Measurements from ENCODE around the gene CAST. TPM values are rescaled to one million over a fixed set of nuclear protein-coding genes. Genes with fewer than 3 reads are reported as not detected.

CAST gene
- total RNA-seq, 1 donor from 2014 or later: 199 TPM

GRCh38 chr5:96669909-96670308 is 7.7 kb downstream of the CAST start:
- DNase-seq (ENCODE audit: extremely low read depth, low read depth, low spot score): no peak

DNA sequence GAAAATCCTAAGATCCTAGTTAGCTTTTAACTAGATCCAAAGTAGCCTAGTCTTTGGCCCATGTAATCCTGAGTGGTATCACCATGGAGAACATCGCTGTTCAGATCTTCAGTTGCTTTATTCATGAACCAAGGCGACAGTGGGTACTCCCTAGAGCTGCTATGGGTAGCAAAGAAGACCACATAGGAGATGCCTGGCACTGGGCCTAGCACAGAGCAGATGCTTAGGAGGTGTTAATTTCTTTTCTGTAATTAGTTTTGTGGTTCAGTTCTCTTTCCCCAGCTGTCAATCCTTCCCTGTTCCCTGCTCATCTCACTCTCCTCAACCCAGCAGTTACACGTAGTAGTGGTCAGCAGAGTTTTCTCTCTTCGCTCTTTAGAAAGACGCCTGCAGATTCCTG is 9.3 kb downstream of the CAST start:
- DNase-seq (ENCODE audit: extremely low read depth, low read depth, low spot score): no peak

DNA sequence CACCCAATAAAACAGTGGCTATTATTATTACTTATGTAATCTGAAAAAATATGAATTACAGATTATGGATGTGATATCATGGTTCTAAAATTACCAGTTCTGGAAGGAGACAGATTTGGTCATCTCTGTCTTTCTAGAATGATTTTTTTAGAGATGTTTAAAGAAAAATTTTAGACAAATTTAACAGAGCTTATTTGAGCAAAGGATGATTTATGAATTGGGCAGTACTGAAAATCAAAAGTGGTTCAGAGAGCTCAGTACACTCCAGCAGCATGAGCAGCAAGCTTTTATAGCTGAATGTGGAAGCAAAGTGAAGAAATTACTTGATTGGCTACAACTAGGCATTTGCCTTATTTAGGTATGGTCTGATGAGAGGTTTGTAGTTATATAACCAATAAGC is 11.0 kb downstream of the CAST start:
- no peak for DNase-seq (ENCODE audit: extremely low read depth, low read depth, low spot score)

GRCh38 chr5:96675882-96676281 is 13.7 kb downstream of the CAST start:
- DNase-seq (ENCODE audit: extremely low read depth, low read depth, low spot score): no peak

DNA sequence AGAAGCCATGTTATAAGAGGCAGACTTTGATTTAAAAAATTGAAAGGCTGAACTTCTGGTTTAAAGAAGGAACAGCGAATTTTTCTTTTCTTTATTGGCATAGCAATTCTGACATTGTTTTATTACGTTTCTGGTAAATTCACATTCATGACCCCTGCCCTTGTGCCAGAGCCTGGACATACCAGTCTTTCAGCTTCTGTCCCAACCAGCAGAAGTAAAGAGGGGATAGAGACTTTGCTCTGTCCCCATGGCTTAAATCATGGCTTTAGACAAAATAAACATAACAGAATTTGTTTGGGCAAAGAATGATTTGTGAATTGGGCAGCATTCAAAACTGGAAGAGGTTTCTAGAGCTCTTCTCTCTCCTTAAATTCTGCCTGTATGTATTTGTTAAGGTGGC is 15.3 kb downstream of the CAST start:
- DNase-seq (ENCODE audit: extremely low read depth, low read depth, low spot score): no peak

- no peak for DNase-seq (ENCODE audit: extremely low read depth, low read depth, low spot score)
Observed at GRCh38 chr5:96679293-96679692, 17.1 kb downstream of the CAST start.

DNA sequence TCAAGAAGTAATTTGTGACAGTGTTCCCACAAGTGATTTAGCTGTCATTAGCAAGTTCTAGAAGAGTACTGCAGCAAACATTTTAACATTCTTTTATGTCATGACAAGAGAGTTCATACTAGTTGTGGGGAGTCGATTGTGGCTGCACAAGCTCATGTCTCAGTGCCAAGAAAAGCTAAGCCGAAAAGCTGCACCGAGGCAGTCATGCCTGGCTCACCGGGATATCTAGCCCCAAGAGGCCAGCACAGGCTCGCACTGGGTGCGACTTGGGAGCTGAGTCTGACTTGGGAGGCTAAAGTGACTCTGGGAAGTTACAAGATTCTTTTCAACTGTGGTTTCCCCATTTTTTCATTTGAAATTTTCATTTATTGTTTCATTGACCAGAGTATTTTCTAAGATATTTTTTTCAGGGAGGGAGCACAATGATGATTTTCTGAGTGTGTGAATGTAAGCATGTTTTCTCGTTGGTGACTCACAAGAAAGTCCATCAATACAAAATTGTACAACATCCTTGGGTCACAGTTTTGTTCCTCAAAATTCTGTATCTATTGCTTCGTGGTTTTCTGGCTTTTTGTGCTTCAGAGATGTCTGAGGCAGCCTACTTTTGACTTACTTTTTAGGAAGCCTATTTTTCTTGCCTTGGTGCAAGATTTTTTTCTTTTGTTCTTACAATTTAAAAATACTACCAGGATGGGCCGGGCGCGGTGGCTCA is 18.7 kb downstream of the CAST start:
- DNase-seq (ENCODE audit: extremely low read depth, low read depth, low spot score): no peak

DNA sequence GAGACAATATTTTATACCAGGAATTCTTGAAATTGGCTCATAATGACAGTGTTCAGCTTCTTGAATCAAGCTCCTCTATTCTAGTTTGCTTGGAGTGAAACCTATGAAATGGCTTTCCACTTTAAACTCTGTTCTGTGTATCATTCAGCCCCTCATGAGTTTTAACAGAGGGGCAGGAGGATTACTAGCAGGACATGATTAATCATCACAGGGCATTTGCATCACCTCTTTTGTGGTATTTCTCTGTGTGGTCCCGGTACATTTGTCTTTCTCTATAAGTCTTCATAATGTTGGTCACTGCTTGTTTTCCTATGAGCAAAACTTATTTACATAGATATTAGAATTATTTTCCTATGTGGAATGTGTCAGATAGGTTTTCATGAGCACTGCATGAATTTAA is 21.2 kb downstream of the CAST start:
- no peak for DNase-seq (ENCODE audit: extremely low read depth, low read depth, low spot score)

DNA sequence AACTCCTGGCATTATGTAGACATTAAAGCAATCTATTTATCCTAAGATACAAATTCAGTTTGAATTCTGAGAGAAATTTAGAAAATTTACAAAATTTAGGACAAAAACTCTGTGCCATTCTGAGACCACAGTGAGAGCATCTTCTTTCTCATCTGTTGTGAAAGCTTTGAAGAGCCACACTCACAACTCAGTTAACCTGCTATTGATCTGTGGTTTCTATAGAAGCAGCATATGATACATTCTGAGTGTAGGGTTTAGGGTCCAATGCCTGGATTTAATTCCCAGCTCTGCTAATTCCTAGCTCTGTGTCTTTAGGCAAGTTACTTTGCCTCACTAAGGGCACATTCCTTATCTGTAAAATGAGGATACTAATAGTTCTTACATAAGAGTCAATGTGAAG is 21.6 kb downstream of the CAST start:
- no peak for DNase-seq (ENCODE audit: extremely low read depth, low read depth, low spot score)

DNA sequence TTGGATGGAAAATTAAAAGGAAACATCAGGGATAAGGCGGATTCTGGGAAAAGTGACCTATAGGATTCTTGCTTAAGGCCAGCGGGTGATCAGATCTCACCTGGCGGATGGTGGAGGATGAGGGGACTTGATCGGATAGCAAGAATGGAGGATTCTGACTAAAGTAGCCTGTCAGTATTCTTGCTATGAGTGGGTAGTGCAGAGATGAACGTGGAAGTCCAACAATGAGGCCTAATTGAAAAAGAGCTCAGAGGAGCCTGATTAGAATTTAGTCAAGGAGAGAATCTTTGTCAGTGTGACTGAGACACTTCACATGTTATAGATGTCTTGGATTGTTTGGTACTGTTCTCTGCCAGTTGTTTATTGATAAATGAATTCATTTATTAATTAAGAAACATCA is 24.9 kb downstream of the CAST start:
- DNase-seq (ENCODE audit: extremely low read depth, low read depth, low spot score): no peak

DNA sequence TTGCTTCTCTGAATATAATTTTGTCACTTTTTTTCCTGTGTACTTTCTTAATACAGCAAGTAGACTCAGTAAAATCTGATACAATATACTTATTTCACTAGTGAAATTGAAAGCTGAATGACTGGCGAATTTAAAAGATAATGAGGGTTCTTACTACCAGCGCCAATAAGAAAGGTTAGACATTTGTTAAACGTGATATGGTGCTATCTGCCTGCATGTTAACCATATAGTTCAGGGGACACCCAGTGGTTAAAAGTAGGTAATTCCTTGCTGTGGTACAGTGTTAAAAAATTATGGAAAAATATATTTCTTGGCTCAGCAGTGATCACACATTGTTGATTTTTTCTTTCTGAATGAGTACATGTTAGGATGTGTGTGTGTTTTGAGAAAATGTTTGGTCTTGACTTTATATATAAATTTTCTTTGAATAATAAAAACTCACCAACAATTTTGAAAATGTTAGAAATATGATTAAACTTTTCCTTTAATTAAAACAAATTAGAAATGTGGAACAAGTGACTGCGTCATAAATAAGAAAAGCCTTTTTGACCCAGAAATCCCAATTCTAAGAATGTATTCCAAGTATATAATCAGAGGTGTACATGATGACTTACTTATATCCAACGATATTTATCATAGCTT is 25.8 kb downstream of the CAST start:
- no peak for DNase-seq (ENCODE audit: extremely low read depth, low read depth, low spot score)

DNA sequence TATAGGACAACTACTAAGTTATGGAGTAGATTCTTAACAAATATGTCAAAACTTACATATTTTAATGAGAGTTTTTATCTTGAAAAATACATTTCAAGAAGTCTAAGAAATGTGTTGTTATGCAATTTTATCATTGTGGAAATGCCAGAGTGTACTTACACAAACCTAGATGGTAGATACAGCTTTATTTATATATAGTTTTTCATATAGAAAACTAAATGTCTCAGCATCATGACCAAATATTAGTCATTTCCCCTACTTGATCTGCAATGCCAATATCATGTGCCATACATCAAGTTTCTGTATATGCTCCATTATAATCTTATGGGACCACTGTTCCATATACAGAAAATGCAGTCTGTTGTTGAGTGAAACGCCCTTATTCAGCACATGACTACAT is 28.7 kb downstream of the CAST start:
- DNase-seq (ENCODE audit: extremely low read depth, low read depth, low spot score): no peak

GRCh38 chr5:96691503-96692303 is 29.5 kb downstream of the CAST start:
- no peak for DNase-seq (ENCODE audit: extremely low read depth, low read depth, low spot score)

- DNase-seq (ENCODE audit: extremely low read depth, low read depth, low spot score): no peak
Observed at GRCh38 chr5:96692441-96692840, 30.3 kb downstream of the CAST start.

- DNase-seq (ENCODE audit: extremely low read depth, low read depth, low spot score): no peak
Observed at GRCh38 chr5:96699186-96699820, 37.1 kb downstream of the CAST start.

- peak; percentile 45 for DNase-seq (ENCODE audit: extremely low read depth, low read depth, low spot score)
Observed at GRCh38 chr5:96702503-96703383, 40.6 kb downstream of the CAST start.

GRCh38 chr5:96703384-96703920 is 41.3 kb downstream of the CAST start:
- DNase-seq (ENCODE audit: extremely low read depth, low read depth, low spot score): no peak

GRCh38 chr5:96703995-96704394 is 41.8 kb downstream of the CAST start:
- DNase-seq (ENCODE audit: extremely low read depth, low read depth, low spot score): no peak

DNA sequence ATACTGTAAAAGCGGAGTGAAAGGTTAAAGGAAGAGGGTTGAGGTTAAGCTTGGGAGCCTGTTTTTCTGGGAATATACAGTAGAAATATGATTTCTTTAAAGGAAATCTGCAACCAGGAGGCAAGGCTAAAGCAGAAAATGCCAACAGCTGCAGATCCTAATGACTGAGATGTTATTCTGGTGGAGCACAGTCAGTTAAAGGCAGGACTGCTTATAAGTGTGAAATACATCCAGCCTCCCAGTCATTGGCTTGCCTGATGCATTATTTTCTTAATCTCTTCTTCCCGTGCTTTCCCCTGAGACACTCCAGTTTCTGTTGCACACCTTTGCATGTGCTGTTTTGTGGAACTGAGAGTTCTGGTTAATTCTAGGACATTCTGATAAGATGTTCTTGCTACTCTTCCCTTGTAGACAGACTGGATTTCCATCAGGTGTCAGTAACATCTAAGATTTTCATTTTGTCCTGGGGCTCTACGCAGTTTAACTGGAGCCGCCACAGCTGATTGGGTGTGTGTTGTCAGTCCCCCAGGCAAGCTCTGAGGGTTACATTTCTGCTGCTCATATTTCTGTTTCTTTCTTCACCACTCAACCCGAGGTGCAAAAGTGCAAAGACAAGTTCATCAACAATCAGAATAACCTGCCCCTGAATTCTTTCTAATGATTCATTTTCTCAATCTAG is 44.4 kb downstream of the CAST start:
- no peak for DNase-seq (ENCODE audit: extremely low read depth, low read depth, low spot score)

DNA sequence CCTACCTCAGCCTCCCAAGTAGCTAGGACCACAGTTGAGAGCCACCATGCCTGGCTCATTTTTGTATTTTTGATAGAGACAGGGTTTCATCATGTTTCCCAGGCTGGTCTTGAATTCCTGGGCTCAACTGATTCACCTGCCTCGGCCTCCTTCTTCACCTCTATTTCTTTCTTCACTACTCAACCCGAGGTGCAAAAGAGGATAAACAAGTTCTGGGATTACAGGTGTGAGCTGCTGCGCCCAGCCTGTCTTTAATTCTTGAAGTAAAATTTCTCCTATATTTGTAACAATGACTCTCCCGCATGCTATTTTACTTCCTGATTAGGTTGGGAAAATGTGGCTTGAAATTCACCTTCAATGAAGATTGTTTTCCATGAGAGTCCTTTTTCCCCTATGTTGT is 46.4 kb downstream of the CAST start:
- DNase-seq (ENCODE audit: extremely low read depth, low read depth, low spot score): no peak
